Subcutaneous abdominal adipose tissue (tissue), 5 donors: ENCODE measurements around the gene ARFIP1.

Experiments used
- H3K27ac ChIP-seq: one replicate; pipeline ENCODE4 v1.7.0; 2013; ENCODE audit warnings: low read depth, mild to moderate bottlenecking, inconsistent platforms, low read length, moderate library complexity
- H3K27me3 ChIP-seq, 5 donors: one replicate each; pipeline ENCODE4 v1.7.0; 2013; ENCODE audit warnings: low read length in 5 of 5, inconsistent platforms in 1 of 5; ENCODE audit not compliant: control insufficient read depth in 5 of 5, insufficient read depth in 4 of 5
- H3K36me3 ChIP-seq, 5 donors: one replicate each; pipeline ENCODE4 v1.7.0; 2013; ENCODE audit warnings: low read length in 5 of 5; ENCODE audit not compliant: control insufficient read depth in 5 of 5, insufficient read depth in 5 of 5
- H3K4me1 ChIP-seq, 5 donors: one replicate each; pipeline ENCODE4 v1.7.0; 2013; ENCODE audit warnings: low read length in 5 of 5, mild to moderate bottlenecking in 3 of 5, moderate library complexity in 1 of 5; ENCODE audit not compliant: control insufficient read depth in 5 of 5, insufficient read depth in 5 of 5
- H3K4me3 ChIP-seq, 5 donors: one replicate each; pipeline ENCODE4 v1.7.0; 2013; ENCODE audit warnings: low read length in 5 of 5, low read depth in 1 of 5
- H3K9ac ChIP-seq, 5 donors: one replicate each; pipeline ENCODE4 v1.7.0; 2013; ENCODE audit warnings: low read length in 5 of 5, mild to moderate bottlenecking in 4 of 5, moderate library complexity in 3 of 5
- H3K9me3 ChIP-seq, 5 donors: one replicate each; pipeline ENCODE4 v1.7.0; 2013; ENCODE audit warnings: low read length in 5 of 5; ENCODE audit not compliant: control insufficient read depth in 5 of 5
- donor health status: healthy.
- donor health status: healthy.
- donor health status: healthy.
- donor health status: healthy.
- donor health status: healthy.

Gene ARFIP1

DNA sequence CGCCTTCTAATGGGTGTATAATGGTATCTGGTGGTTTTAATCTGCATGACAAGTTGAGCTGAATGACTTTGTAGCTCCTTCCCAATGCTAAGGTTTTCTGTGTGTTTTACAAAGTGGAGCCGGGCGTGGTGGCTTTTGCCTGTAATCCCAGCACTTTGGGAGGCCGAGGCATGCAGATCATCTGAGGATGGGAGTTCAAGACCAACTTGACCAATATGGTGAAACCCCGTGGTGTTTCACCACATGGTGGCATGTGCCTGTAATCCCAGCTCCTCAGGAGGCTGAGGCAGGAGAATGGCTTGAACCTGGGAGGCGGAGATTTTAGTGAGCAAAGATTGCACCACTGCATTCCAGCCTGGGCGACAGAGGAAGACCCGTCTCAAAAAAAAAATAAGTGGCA lies 28.9 kb downstream of the ARFIP1 start:
- Histone ChIP-seq H3K4me1 (no peaks in the 10 kb centered on the region), H3K27me3 (no peaks in the 10 kb centered on the region), H3K9me3 (peaks cover 0 to 2% (median 0%) of the 10 kb centered on the region in 5 donors), H3K27ac (no peak overlapping the region), H3K4me3 (no peak overlapping the region), H3K9ac (no peak overlapping the region), H3K36me3 (peaks cover 0 to 4% (median 0%) of the 10 kb centered on the region in 5 donors)

DNA sequence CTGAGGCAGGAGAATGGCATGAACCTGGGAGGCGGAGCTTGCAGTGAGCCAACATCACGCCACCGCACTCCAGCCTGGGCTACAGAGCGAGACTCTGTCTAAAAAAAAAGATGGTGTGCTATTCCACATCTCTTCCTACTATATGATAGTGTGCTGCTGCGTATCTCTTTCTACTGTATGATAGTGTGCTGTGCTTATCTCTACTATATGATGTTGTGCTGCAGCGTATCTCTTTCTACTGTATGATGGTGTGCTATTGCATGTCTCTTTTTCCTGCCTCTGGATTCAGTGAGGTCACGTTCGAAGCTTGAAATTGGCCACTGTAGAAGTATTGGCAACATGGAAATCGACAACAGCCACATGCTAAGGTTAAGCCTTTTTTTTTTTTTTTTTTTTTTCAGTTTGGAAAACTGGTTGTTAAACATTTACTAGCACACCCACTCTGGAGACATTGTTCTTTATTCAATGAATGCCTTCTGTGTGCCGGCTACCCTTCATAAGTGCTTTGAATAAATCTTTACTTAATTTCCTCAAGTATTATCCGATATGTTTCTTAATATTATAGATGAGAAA lies 31.0 kb downstream of the ARFIP1 start:
- peaks cover 0 to 5% (median 0%) of the 10 kb centered on the region in 5 donors for H3K9me3 ChIP-seq
- H3K27me3 ChIP-seq: no peaks in the 10 kb centered on the region
- no peak overlapping the region for H3K9ac ChIP-seq
- H3K36me3 ChIP-seq: peaks cover 0 to 4% (median 0%) of the 10 kb centered on the region in 5 donors
- no peak overlapping the region for H3K27ac ChIP-seq
- H3K4me1 ChIP-seq: peaks cover 0 to 14% (median 11%) of the 10 kb centered on the region in 5 donors
- no peak overlapping the region for H3K4me3 ChIP-seq

DNA sequence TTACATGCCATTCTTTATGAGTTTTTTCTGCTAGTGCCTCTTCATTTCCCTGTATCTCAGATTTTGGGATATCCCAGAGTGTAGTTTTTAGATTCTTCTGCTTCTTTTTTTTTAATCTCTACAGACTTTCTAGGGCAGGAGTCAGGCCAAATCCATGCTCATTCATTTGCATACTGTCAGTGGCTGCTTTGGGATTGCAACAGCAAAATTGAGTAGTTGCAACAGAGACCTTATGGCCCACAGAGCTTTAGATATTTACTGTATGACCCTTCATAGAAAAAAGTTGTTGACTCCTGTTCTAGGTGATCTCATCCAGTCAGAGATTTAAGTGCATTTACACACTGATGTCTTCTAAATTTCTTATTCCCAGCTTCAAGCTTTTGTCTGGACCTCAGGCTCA lies 35.3 kb downstream of the ARFIP1 start:
- no peaks in the 10 kb centered on the region for H3K27me3 ChIP-seq
- H3K4me1 ChIP-seq: peaks cover 0 to 33% (median 26%) of the 10 kb centered on the region in 5 donors
- peaks cover 0 to 12% (median 0%) of the 10 kb centered on the region in 5 donors for H3K36me3 ChIP-seq
- H3K9ac ChIP-seq: no peak overlapping the region
- H3K9me3 ChIP-seq: peaks cover 0 to 5% (median 0%) of the 10 kb centered on the region in 5 donors
- H3K4me3 ChIP-seq: peak overlapping the region in 1 of 5 donors; percentile 31
- H3K27ac ChIP-seq: no peak overlapping the region

DNA sequence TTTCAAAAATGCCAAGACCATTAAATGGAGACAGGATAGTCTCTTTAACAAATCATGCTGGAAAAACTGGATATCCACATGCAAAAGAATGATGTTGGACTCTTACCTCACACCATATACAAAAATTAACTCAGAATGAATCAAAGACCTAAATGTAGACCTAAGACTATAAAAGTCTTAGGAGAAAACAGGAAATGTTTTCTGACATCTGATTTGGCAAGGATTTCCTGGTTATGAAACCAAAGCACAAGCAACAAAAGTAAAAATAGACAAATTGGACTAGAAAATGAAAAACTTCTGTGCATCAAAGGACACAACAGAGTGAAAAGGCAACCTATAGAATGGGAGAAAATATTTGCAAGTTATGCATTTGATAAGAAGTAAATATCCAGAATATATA lies 37.6 kb downstream of the ARFIP1 start:
- Histone ChIP-seq H3K27me3 (no peaks in the 10 kb centered on the region), H3K27ac (no peak overlapping the region), H3K4me1 (peaks cover 0 to 33% (median 26%) of the 10 kb centered on the region in 5 donors), H3K4me3 (no peak overlapping the region), H3K9ac (no peak overlapping the region), H3K9me3 (peaks cover 0 to 5% (median 0%) of the 10 kb centered on the region in 5 donors), H3K36me3 (peaks cover 0 to 12% (median 0%) of the 10 kb centered on the region in 5 donors)

DNA sequence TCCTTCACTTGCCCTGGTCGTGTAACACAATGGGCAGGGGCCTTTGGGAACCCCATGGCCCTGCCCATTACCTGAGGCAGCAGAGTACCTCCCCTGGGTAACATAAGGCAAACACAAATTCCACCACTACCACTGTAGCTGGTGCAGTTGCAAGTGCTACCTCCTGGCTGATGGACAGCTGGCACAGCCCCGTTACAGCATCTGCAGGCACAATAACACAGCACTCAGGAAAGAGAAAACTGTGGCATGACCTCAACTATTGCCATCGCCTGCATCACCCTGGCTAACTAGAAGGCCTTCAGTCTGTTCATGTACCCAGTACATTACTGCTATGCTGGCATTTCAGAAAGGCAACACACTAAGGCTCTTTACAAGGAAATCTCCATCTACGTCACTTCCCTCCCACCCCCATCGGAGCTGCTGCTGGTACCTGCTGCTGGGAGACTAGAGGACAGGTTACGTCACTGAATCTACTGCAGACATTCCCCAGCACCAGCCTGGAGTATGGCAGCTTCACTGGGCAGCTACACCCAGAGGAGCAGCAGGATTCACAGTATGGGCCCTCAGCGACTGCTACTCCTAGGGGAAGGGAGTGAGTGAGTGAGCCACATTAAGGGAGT lies 39.4 kb downstream of the ARFIP1 start:
- Histone ChIP-seq H3K4me3 (no peak overlapping the region), H3K27me3 (no peaks in the 10 kb centered on the region), H3K9ac (no peak overlapping the region), H3K9me3 (peaks cover 0 to 5% (median 0%) of the 10 kb centered on the region in 5 donors), H3K27ac (no peak overlapping the region), H3K36me3 (peaks cover 0 to 12% (median 0%) of the 10 kb centered on the region in 5 donors), H3K4me1 (peaks cover 0 to 32% (median 26%) of the 10 kb centered on the region in 5 donors)

DNA sequence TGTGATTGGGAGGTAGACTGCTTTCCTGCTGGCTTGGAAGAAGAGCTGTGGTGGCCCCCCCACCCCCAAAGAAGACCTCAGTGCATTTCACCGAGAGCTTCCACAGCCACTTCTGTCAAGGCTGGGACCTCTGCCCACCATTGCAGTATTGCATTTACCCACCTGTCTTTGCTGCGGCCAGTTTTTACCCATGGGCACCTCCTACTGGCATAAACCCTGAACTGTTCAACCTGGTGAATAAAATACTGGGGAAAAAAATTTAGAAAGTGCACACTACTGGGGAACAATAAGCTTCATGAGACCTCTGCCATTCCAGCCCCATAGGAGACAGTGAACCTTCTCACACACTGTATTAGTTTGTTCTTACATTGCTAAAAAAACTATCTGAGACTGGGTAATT lies 40.3 kb downstream of the ARFIP1 start:
- H3K4me3 ChIP-seq: no peak overlapping the region
- H3K9me3 ChIP-seq: peaks cover 0 to 3% (median 0%) of the 10 kb centered on the region in 5 donors
- peaks cover 0 to 12% (median 0%) of the 10 kb centered on the region in 5 donors for H3K36me3 ChIP-seq
- peaks cover 0 to 23% (median 19%) of the 10 kb centered on the region in 5 donors for H3K4me1 ChIP-seq
- no peak overlapping the region for H3K9ac ChIP-seq
- no peaks in the 10 kb centered on the region for H3K27me3 ChIP-seq
- no peak overlapping the region for H3K27ac ChIP-seq

DNA sequence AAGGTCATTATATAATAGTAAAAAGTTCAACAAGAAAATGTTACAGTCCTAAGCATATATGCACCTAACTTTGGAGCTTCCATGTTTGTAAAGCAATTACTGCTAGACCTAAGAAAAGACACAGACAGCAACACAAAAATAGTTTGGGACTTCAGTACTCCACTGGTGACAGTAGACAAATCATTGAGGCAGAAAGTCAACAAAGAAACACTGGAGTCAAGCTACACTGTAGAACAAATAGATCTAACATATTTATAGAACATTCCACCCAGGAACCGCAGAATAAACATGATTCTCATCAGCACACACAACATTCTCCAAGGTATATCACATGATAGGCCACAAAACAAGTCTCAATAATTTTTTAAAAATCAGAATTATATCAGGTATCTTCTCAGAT lies 42.6 kb downstream of the ARFIP1 start:
- Histone ChIP-seq H3K4me1 (peaks cover 0 to 15% (median 10%) of the 10 kb centered on the region in 5 donors), H3K36me3 (peaks cover 0 to 12% (median 2%) of the 10 kb centered on the region in 5 donors)

DNA sequence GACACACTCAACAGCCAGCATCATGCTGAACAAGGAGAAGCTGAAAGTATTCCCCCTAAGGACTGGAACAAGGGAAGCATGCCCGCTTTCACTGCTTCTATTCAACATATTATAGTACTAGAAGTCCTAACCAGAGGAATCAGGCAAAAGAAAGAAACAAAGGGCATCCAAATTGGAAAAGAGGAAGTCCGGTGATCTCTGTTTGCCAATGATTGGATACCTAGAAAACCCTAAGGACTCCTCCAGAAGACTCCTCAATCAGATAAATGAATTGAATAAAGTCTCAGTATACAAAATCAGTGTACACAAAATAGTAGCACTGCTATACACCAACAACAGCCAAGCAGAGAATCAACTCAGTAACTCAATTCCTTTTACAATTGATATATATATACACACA lies 44.8 kb downstream of the ARFIP1 start:
- Histone ChIP-seq H3K36me3 (peaks cover 0 to 6% (median 0%) of the 10 kb centered on the region in 5 donors), H3K27me3 (no peaks in the 10 kb centered on the region), H3K9ac (no peak overlapping the region), H3K4me3 (no peak overlapping the region), H3K4me1 (no peaks in the 10 kb centered on the region), H3K9me3 (peaks cover 0 to 11% (median 8%) of the 10 kb centered on the region in 5 donors), H3K27ac (no peak overlapping the region)

More for the DNA sequence above, 42.6 kb downstream of the ARFIP1 start:
- Histone ChIP-seq H3K27ac (no peak overlapping the region), H3K4me3 (no peak overlapping the region), H3K9ac (no peak overlapping the region), H3K27me3 (no peaks in the 10 kb centered on the region), H3K9me3 (peaks cover 0 to 4% (median 2%) of the 10 kb centered on the region in 5 donors)

DNA sequence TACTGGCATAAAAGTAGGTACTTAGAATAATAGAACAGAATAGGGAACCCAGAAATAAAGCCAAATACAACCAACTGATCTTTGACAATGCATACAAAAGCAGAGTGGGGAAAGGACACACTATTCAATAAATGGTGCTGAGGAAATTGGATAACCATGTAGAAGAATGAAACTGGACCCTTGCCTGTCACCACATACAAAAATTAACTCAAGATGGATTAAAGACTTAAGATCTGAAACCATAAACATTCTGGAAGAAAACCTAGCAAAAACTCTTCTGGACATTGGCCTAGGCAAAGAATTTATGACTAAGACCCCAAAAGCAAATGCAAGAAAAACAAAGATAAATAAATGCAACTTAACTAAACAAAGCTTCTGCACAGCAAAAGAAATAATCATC lies 45.6 kb downstream of the ARFIP1 start:
- Histone ChIP-seq H3K27ac (no peak overlapping the region), H3K9me3 (peaks cover 0 to 11% (median 8%) of the 10 kb centered on the region in 5 donors), H3K4me3 (no peak overlapping the region), H3K36me3 (peaks cover 0 to 6% (median 0%) of the 10 kb centered on the region in 5 donors), H3K4me1 (no peaks in the 10 kb centered on the region), H3K9ac (no peak overlapping the region), H3K27me3 (no peaks in the 10 kb centered on the region)

DNA sequence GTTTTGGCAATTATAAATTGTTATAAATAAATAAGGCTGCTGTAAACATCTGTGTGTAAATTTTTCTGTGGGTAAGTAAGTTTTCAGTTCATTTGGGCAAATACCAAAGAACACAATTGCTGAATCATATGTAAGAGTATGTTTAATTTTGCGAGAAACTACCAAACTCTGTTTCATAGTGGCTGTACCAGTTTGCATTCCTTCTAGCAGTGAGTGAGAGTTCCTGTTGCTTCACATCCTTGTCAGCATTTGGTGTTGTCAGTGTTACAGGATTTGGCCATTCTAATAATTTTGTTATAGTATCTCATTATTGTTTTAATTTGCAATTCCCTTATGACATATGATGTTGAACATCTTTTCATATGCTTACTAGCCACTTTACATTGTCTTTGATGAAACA lies 48.4 kb downstream of the ARFIP1 start:
- no peak overlapping the region for H3K9ac ChIP-seq
- H3K27ac ChIP-seq: no peak overlapping the region
- no peaks in the 10 kb centered on the region for H3K4me1 ChIP-seq
- no peak overlapping the region for H3K4me3 ChIP-seq
- H3K27me3 ChIP-seq: no peaks in the 10 kb centered on the region
- H3K9me3 ChIP-seq: peaks cover 0 to 11% (median 8%) of the 10 kb centered on the region in 5 donors
- H3K36me3 ChIP-seq: peaks cover 0 to 12% (median 0%) of the 10 kb centered on the region in 5 donors
